ENCODE measurements around the gene UBL3.
A peak's percentile ranks its signal among the peaks of the same experiment; 100 is the strongest.

Gene UBL3

GRCh38 chr13:29855784-29856183 is 5.4 kb upstream of the UBL3 start:
- Histone ChIP-seq H3K9me3 (ENCODE audit: insufficient read depth, low read depth, low read length) (no peaks in the 10 kb centered on the region), H3K14ac (ENCODE audit: low read length) (peak overlapping the region; percentile 75), H3K36me3 (ENCODE audit: control insufficient read depth in 1 of 2, insufficient read depth in 2 of 2, low read length in 2 of 2) (no peaks in the 10 kb centered on the region), H3K79me2 (ENCODE audit: control insufficient read depth, insufficient read depth, low read length, poor library complexity) (peaks cover 4% of the 10 kb centered on the region), H2BK5ac (ENCODE audit: low read depth, low read length, poor library complexity) (peak overlapping the region; percentile 76), H3K27ac (ENCODE audit: low read depth, low read length) (peak overlapping the region; percentile 88), H2AFZ (ENCODE audit: insufficient read depth, low read length, poor library complexity) (no peak overlapping the region), H2BK120ac (ENCODE audit: insufficient read depth, low read length, poor library complexity) (peak overlapping the region; percentile 90), H4K8ac (ENCODE audit: low read depth, low read length) (peak overlapping the region; percentile 78), H3K79me1 (ENCODE audit: low read length) (peaks cover 24% of the 10 kb centered on the region), H2BK12ac (ENCODE audit: low read length) (peak overlapping the region; percentile 70), H3K23ac (ENCODE audit: low read length) (no peak overlapping the region), H4K12ac (ENCODE audit: low read depth, low read length) (no peak overlapping the region), H3K4me2 (ENCODE audit: low read length) (peak overlapping the region; percentile 11), H2AK5ac (ENCODE audit: low read length) (peak overlapping the region; percentile 47), H3K4me1 (ENCODE audit: control insufficient read depth in 1 of 2, insufficient read depth in 2 of 2, low read length in 2 of 2) (peaks cover 10 to 22% of the 10 kb centered on the region in 2 experiments), H3K4ac (ENCODE audit: low read depth, low read length) (peak overlapping the region; percentile 58), H3K18ac (ENCODE audit: low read length) (peak overlapping the region; percentile 79), H3K4me3 (ENCODE audit: low read depth, low read length) (no peak overlapping the region), H3K9ac (ENCODE audit: low read length) (no peak overlapping the region), H4K91ac (ENCODE audit: low read depth, low read length) (peak overlapping the region; percentile 88), H3K27me3 (ENCODE audit: insufficient read depth, low read length) (no peaks in the 10 kb centered on the region)
- DNase-seq = no peak
- WGBS (ENCODE audit: extremely low coverage, insufficient coverage, insufficient read length) = no CpG with 5 or more reads among the region's 4 CpGs

GRCh38 chr13:29855009-29855408 is 4.6 kb upstream of the UBL3 start:
- Histone ChIP-seq H2AK5ac (ENCODE audit: low read length) (no peak overlapping the region), H3K79me1 (ENCODE audit: low read length) (peaks cover 28% of the 10 kb centered on the region), H3K14ac (ENCODE audit: low read length) (no peak overlapping the region), H3K9ac (ENCODE audit: low read length) (no peak overlapping the region), H2BK12ac (ENCODE audit: low read length) (no peak overlapping the region), H3K23ac (ENCODE audit: low read length) (no peak overlapping the region), H2AFZ (ENCODE audit: insufficient read depth, low read length, poor library complexity) (no peak overlapping the region), H3K27ac (ENCODE audit: low read depth, low read length) (peak overlapping the region; percentile 88), H3K36me3 (ENCODE audit: control insufficient read depth in 1 of 2, insufficient read depth in 2 of 2, low read length in 2 of 2) (no peaks in the 10 kb centered on the region), H3K4me2 (ENCODE audit: low read length) (no peak overlapping the region), H2BK120ac (ENCODE audit: insufficient read depth, low read length, poor library complexity) (no peak overlapping the region), H3K4me1 (ENCODE audit: control insufficient read depth in 1 of 2, insufficient read depth in 2 of 2, low read length in 2 of 2) (peaks cover 10 to 21% of the 10 kb centered on the region in 2 experiments), H4K91ac (ENCODE audit: low read depth, low read length) (no peak overlapping the region), H3K4ac (ENCODE audit: low read depth, low read length) (no peak overlapping the region), H3K9me3 (ENCODE audit: insufficient read depth, low read depth, low read length) (no peaks in the 10 kb centered on the region), H3K79me2 (ENCODE audit: control insufficient read depth, insufficient read depth, low read length, poor library complexity) (peaks cover 7% of the 10 kb centered on the region), H4K8ac (ENCODE audit: low read depth, low read length) (no peak overlapping the region), H3K4me3 (ENCODE audit: low read depth, low read length) (no peak overlapping the region), H3K18ac (ENCODE audit: low read length) (no peak overlapping the region), H3K27me3 (ENCODE audit: insufficient read depth, low read length) (no peaks in the 10 kb centered on the region), H4K12ac (ENCODE audit: low read depth, low read length) (no peak overlapping the region), H2BK5ac (ENCODE audit: low read depth, low read length, poor library complexity) (no peak overlapping the region)
- no CpG with 5 or more reads among the region's 4 CpGs for WGBS (ENCODE audit: extremely low coverage, insufficient coverage, insufficient read length)
- peak; percentile 63 to 94 for DNase-seq

GRCh38 chr13:29853131-29853530 is 2.7 kb upstream of the UBL3 start:
- WGBS (ENCODE audit: extremely low coverage, insufficient coverage, insufficient read length) = no CpG with 5 or more reads among the region's 2 CpGs
- Histone ChIP-seq H3K4ac (ENCODE audit: low read depth, low read length) (no peak overlapping the region), H4K12ac (ENCODE audit: low read depth, low read length) (no peak overlapping the region), H3K4me1 (ENCODE audit: control insufficient read depth in 1 of 2, insufficient read depth in 2 of 2, low read length in 2 of 2) (peaks cover 8 to 19% of the 10 kb centered on the region in 2 experiments), H3K9ac (ENCODE audit: low read length) (no peak overlapping the region), H2BK5ac (ENCODE audit: low read depth, low read length, poor library complexity) (no peak overlapping the region), H3K9me3 (ENCODE audit: insufficient read depth, low read depth, low read length) (no peaks in the 10 kb centered on the region), H3K4me3 (ENCODE audit: low read depth, low read length) (no peak overlapping the region), H3K27me3 (ENCODE audit: insufficient read depth, low read length) (no peaks in the 10 kb centered on the region), H3K36me3 (ENCODE audit: control insufficient read depth in 1 of 2, insufficient read depth in 2 of 2, low read length in 2 of 2) (no peaks in the 10 kb centered on the region), H4K91ac (ENCODE audit: low read depth, low read length) (no peak overlapping the region), H3K23ac (ENCODE audit: low read length) (no peak overlapping the region), H2AFZ (ENCODE audit: insufficient read depth, low read length, poor library complexity) (no peak overlapping the region), H2AK5ac (ENCODE audit: low read length) (no peak overlapping the region), H3K27ac (ENCODE audit: low read depth, low read length) (no peak overlapping the region), H3K14ac (ENCODE audit: low read length) (no peak overlapping the region), H2BK120ac (ENCODE audit: insufficient read depth, low read length, poor library complexity) (no peak overlapping the region), H2BK12ac (ENCODE audit: low read length) (no peak overlapping the region), H3K79me2 (ENCODE audit: control insufficient read depth, insufficient read depth, low read length, poor library complexity) (peaks cover 18% of the 10 kb centered on the region), H3K18ac (ENCODE audit: low read length) (no peak overlapping the region), H3K4me2 (ENCODE audit: low read length) (no peak overlapping the region), H4K8ac (ENCODE audit: low read depth, low read length) (no peak overlapping the region), H3K79me1 (ENCODE audit: low read length) (peaks cover 33% of the 10 kb centered on the region)
- no peak for DNase-seq

- Histone ChIP-seq H2AK5ac (ENCODE audit: low read length) (no peak overlapping the region), H3K27me3 (ENCODE audit: insufficient read depth, low read length) (no peaks in the 10 kb centered on the region), H3K79me2 (ENCODE audit: control insufficient read depth, insufficient read depth, low read length, poor library complexity) (peaks cover 20% of the 10 kb centered on the region), H3K9ac (ENCODE audit: low read length) (no peak overlapping the region), H3K4me3 (ENCODE audit: low read depth, low read length) (no peak overlapping the region), H2BK120ac (ENCODE audit: insufficient read depth, low read length, poor library complexity) (no peak overlapping the region), H3K4me1 (ENCODE audit: control insufficient read depth in 1 of 2, insufficient read depth in 2 of 2, low read length in 2 of 2) (peaks cover 6 to 14% of the 10 kb centered on the region in 2 experiments), H3K4ac (ENCODE audit: low read depth, low read length) (no peak overlapping the region), H4K8ac (ENCODE audit: low read depth, low read length) (no peak overlapping the region), H2AFZ (ENCODE audit: insufficient read depth, low read length, poor library complexity) (no peak overlapping the region), H3K36me3 (ENCODE audit: control insufficient read depth in 1 of 2, insufficient read depth in 2 of 2, low read length in 2 of 2) (no peaks in the 10 kb centered on the region), H3K79me1 (ENCODE audit: low read length) (peaks cover 33% of the 10 kb centered on the region), H4K12ac (ENCODE audit: low read depth, low read length) (no peak overlapping the region), H3K23ac (ENCODE audit: low read length) (no peak overlapping the region), H2BK5ac (ENCODE audit: low read depth, low read length, poor library complexity) (no peak overlapping the region), H4K91ac (ENCODE audit: low read depth, low read length) (no peak overlapping the region), H3K4me2 (ENCODE audit: low read length) (no peak overlapping the region), H3K18ac (ENCODE audit: low read length) (no peak overlapping the region), H2BK12ac (ENCODE audit: low read length) (no peak overlapping the region), H3K9me3 (ENCODE audit: insufficient read depth, low read depth, low read length) (no peaks in the 10 kb centered on the region), H3K27ac (ENCODE audit: low read depth, low read length) (no peak overlapping the region), H3K14ac (ENCODE audit: low read length) (no peak overlapping the region)
- WGBS (ENCODE audit: extremely low coverage, insufficient coverage, insufficient read length) = no CpG with 5 or more reads among the region's 5 CpGs
- DNase-seq = peak in 1 of 2 donors; percentile 9
Measured at GRCh38 chr13:29852472-29853054, 2.1 kb upstream of the UBL3 start.

Data from trophoblast cell (in vitro differentiated cells and primary cell).